Stimulated activated CD4-positive, alpha-beta T cell treated with anti-CD3 and anti-CD28 coated beads, Interleukin-12 subunit alpha, Interleukin-12 subunit beta, amount 100 ng/mL, for 24 hours (primary cell): ENCODE results near the gene PCDHB6.
"Not testable (repeated sequence)": the region's sequence is repeated elsewhere in the genome, so short reads cannot be mapped to it uniquely, and the experiment has no call there.

Experiments
- DNase-seq, 2 experiments: peaks; one replicate each; pipeline ENCODE4 v3.0.0-alpha.2; 2020; ENCODE audit warnings: low read depth in 2 of 2

PCDHB6 gene

DNA sequence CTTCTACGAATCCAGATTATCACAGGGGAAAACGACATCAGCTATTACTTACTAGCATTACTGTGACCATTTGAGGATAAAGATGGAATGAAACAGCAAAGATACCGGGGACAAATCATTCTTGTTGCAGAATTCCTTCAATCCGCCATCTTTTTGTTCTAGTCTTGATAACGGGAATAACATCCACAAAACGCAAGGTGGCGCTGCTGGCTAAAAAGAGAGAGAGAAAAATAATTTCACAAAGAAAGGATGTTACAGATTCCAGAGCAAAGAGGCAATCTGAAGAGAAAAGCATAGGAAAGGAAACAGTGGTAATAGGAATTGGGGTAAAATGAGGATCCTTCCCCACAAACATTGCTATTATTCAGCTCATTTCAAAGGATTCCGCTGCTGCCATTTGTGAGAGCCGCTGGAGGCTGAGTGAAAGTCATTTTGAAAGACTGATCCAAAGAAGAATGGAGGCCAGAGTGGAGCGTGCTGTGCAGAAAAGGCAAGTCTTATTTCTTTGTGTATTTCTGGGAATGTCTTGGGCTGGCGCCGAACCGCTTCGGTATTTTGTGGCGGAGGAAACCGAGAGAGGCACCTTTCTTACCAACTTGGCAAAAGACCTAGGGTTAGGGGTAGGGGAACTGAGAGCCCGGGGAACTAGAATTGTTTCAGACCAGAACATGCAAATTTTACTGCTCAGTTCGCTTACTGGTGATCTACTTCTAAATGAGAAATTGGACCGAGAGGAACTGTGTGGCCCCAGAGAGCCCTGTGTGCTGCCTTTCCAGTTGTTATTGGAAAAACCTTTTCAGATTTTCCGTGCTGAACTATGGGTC is 22.7 kb downstream of the PCDHB6 start, which contains the start of gene PCDHB7:
Gene PCDHB7 (plus strand): TSS at position 264 of the 824 bp plus-strand sequence. CDS start 192 bp downstream, at position 456.
- DNase-seq, result no peak

GRCh38 chr5:141174291-141175104 is 24.6 kb downstream of the PCDHB6 start:
- not testable (repeated sequence) for DNase-seq

GRCh38 chr5:141175933-141176332 is 26.1 kb downstream of the PCDHB6 start:
- no peak for DNase-seq

DNA sequence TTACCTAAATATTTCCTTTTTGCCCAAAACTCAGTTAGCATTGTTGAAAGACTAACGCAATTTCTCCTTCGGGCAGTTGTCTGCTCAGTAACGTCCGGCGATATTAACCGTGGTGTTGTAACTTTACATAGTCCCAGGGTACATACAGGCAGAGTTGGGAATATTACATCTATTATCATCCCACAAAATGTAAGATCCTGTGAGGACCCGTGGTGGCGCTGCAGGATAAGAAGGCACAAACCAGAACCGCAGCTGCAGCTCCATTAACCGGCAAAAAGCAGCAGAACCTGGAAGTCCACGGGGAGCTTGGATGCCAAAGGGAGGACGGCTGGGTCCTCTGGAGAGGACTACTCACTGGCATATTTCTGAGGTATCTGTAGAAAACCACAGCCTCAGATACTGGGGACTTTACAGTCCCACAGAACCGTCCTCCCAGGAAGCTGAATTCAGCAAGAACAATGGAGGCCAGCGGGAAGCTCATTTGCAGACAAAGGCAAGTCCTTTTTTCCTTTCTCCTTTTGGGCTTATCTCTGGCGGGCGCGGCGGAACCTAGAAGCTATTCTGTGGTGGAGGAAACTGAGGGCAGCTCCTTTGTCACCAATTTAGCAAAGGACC is 27.8 kb downstream of the PCDHB6 start, which contains the start of gene PCDHB8:
Gene PCDHB8 (plus strand): TSS at position 214 of the 615 bp plus-strand sequence. CDS start 245 bp downstream, at position 459.
- DNase-seq, result not testable (repeated sequence)

- DNase-seq, result not testable (repeated sequence)
Measured at GRCh38 chr5:141179371-141179770, 29.5 kb downstream of the PCDHB6 start.

- DNase-seq, result not testable (repeated sequence)
Measured at GRCh38 chr5:141179876-141180275, 30.0 kb downstream of the PCDHB6 start.

DNA sequence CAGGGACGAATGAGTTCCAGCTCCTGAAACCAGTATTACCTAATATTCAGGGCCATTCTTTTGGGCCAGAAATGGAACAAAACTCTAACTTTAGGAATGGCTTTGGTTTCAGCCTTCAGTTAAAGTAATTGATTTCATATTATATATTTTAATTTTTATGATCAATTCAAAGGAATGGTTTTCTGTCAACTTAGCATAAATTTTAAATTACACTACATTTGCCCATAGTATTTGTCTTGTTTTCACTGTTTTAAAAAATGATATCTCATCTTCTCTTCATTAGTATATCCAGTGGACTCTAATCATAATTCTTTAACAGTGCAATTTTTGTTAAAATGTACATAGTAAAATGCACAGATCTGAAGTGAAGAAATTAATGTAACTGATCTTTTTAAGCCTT is 30.5 kb downstream of the PCDHB6 start:
- no peak for DNase-seq

DNA sequence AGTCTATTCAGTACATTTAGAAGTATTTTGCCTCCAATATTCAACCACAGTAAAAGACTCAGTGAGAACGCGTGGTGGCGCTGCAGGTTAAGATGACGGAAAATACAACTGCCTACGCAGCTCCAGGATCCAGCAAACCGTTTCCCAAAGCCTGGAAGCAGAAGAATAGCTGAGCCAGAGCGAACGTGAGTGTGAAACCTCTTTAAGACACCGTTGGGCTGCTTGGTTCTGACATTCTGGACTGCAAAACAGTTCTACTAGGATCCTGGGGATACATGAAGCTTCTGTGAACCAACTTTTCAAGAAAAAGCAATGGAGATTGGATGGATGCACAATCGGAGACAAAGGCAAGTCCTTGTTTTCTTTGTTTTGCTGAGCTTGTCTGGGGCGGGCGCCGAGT is 32.4 kb downstream of the PCDHB6 start, which contains the start of gene PCDHB16:
Gene PCDHB16 (plus strand): TSS at position 140 of the 400 bp plus-strand sequence. CDS start 173 bp downstream, at position 313.
- no peak for DNase-seq

DNA sequence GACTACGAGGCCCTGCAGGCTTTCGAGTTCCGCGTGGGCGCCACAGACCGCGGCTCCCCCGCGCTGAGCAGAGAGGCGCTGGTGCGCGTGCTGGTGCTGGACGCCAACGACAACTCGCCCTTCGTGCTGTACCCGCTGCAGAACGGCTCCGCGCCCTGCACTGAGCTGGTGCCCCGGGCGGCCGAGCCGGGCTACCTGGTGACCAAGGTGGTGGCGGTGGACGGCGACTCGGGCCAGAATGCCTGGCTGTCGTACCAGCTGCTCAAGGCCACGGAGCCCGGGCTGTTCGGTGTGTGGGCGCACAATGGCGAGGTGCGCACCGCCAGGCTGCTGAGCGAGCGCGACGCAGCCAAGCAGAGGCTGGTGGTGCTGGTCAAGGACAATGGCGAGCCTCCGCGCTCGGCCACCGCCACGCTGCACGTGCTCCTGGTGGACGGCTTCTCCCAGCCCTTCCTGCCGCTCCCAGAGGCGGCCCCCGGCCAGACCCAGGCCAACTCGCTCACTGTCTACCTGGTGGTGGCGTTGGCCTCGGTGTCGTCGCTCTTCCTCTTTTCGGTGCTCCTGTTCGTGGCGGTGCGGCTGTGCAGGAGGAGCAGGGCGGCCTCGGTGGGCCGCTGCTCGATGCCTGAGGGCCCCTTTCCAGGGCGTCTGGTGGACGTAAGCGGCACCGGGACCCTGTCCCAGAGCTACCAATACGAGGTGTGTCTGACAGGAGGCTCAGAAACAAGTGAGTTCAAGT is 34.4 kb downstream of the PCDHB6 start:
- DNase-seq, result not testable (repeated sequence)

DNA sequence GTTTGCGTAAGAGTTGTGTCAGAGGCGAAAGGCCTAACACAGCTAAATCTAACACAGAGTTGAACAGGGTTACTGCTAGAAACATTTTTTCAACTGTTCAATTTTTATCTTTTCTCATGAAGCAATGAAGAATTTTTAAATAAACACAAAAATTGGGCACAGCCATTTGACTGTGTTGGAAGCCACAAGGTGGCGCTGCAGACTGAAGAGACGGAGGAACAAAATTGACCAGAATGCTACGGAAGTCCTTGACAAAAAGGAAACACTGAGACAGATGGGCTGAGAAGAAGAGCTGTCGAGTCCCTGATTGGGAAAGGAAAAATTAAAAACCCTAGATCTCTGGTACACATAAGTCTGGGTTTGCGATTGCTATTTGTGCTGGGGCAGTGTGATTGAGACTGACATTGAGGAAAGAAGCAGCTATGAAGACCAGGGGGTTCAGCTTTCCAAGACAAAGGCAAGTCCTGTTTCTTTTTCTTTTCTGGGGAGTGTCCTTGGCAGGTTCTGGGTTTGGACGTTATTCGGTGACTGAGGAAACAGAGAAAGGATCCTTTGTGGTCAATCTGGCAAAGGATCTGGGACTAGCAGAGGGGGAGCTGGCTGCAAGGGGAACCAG is 37.1 kb downstream of the PCDHB6 start, which contains the start of gene PCDHB9:
Gene PCDHB9 (plus strand): TSS at position 265 of the 616 bp plus-strand sequence. CDS start 158 bp downstream, at position 423.
- no peak for DNase-seq

- not testable (repeated sequence) for DNase-seq
Measured at GRCh38 chr5:141188682-141189081, 38.8 kb downstream of the PCDHB6 start.

DNA sequence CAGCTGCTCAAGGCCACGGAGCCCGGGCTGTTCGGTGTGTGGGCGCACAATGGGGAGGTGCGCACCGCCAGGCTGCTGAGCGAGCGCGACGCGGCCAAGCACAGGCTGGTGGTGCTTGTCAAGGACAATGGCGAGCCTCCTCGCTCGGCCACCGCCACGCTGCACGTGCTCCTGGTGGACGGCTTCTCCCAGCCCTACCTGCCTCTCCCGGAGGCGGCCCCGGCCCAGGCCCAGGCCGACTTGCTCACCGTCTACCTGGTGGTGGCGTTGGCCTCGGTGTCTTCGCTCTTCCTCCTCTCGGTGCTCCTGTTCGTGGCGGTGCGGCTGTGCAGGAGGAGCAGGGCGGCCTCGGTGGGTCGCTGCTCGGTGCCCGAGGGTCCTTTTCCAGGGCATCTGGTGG is 39.3 kb downstream of the PCDHB6 start:
- DNase-seq, result not testable (repeated sequence)

DNA sequence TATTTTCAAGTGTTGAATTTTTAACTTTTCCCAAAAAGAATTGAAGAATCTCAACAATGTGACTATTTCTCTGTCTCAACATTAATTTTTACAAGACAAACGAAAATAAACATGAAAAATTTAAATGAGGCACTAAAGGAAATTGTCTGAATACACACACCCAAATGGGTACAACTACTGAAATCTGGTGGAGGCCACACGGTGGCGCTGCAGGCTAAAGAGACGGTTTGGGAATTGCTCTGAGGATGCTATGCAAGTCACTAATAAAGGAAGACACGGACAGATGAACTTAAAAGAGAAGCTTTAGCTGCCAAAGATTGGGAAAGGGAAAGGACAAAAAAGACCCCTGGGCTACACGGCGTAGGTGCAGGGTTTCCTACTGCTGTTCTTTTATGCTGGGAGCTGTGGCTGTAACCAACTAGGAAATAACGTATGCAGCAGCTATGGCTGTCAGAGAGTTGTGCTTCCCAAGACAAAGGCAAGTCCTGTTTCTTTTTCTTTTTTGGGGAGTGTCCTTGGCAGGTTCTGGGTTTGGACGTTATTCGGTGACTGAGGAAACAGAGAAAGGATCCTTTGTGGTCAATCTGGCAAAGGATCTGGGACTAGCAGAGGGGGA is 42.4 kb downstream of the PCDHB6 start, which contains the start of gene PCDHB10:
Gene PCDHB10 (plus strand): TSS at position 244 of the 616 bp plus-strand sequence. CDS start 200 bp downstream, at position 444.
- no peak for DNase-seq

DNA sequence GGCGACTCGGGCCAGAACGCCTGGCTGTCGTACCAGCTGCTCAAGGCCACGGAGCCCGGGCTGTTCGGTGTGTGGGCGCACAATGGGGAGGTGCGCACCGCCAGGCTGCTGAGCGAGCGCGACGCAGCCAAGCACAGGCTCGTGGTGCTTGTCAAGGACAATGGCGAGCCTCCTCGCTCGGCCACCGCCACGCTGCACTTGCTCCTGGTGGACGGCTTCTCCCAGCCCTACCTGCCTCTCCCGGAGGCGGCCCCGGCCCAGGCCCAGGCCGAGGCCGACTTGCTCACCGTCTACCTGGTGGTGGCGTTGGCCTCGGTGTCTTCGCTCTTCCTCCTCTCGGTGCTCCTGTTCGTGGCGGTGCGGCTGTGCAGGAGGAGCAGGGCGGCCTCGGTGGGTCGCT is 44.5 kb downstream of the PCDHB6 start:
- DNase-seq, result not testable (repeated sequence)

DNA sequence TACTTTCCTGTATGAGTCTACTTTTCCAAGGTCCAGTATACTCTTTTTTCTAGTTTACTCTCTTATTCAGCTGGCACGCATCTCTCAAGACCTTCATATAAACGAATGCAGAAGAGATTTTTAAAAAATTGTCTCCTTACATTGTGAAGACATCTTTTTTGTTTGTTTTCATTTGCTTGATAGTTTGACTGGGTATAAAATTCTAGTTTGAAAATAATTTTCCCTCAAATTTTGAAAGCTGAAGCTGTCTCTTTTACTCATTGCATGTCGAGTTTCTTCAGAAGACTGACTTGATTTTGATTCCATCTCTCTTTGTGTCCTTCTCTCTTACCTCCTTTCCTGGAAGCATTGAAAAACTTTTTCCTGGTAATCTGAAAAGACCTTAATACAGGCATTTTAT is 46.5 kb downstream of the PCDHB6 start:
- no peak for DNase-seq

GRCh38 chr5:141199359-141200235 is 49.7 kb downstream of the PCDHB6 start, which contains the start of gene PCDHB11:
PCDHB11 (plus strand) TSS chr5:141199627; CDS start chr5:141199775, 148 bp downstream.
- DNase-seq, result no peak

DNA sequence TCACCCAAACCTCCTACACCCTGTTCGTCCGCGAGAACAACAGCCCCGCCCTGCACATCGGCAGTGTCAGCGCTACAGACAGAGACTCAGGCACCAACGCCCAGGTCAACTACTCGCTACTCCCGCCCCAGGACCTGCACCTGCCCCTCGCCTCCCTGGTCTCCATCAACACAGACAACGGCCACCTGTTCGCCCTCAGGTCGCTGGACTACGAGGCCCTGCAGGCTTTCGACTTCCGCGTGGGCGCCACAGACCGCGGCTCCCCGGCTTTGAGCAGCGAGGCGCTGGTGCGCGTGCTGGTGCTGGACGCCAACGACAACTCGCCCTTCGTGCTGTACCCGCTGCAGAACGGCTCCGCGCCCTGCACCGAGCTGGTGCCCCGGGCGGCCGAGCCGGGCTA is 51.3 kb downstream of the PCDHB6 start:
- DNase-seq, result not testable (repeated sequence)

DNA sequence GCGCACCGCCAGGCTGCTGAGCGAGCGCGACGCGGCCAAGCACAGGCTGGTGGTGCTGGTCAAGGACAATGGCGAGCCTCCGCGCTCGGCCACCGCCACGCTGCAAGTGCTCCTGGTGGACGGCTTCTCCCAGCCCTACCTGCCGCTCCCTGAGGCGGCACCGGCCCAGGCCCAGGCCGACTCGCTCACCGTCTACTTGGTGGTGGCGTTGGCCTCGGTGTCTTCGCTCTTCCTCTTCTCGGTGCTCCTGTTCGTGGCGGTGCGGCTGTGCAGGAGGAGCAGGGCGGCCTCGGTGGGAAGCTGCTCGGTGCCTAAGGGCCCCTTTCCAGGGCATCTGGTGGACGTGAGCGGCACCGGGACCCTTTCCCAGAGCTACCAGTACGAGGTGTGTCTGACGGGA is 51.8 kb downstream of the PCDHB6 start:
- not testable (repeated sequence) for DNase-seq
